Medulla oblongata (tissue), 1 donor: Measurements from ENCODE around the gene EXOSC9.
"Not testable (repeated sequence)": the region's sequence is repeated elsewhere in the genome, so short reads cannot be mapped to it uniquely, and the experiment has no call there.

ENCODE experiments used
- DNase-seq: peaks from one replicate; pipeline ENCODE4 v3.0.0-alpha.2; 2015; ENCODE audit errors: extremely low spot score

EXOSC9 gene, protein sequence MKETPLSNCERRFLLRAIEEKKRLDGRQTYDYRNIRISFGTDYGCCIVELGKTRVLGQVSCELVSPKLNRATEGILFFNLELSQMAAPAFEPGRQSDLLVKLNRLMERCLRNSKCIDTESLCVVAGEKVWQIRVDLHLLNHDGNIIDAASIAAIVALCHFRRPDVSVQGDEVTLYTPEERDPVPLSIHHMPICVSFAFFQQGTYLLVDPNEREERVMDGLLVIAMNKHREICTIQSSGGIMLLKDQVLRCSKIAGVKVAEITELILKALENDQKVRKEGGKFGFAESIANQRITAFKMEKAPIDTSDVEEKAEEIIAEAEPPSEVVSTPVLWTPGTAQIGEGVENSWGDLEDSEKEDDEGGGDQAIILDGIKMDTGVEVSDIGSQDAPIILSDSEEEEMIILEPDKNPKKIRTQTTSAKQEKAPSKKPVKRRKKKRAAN

DNA sequence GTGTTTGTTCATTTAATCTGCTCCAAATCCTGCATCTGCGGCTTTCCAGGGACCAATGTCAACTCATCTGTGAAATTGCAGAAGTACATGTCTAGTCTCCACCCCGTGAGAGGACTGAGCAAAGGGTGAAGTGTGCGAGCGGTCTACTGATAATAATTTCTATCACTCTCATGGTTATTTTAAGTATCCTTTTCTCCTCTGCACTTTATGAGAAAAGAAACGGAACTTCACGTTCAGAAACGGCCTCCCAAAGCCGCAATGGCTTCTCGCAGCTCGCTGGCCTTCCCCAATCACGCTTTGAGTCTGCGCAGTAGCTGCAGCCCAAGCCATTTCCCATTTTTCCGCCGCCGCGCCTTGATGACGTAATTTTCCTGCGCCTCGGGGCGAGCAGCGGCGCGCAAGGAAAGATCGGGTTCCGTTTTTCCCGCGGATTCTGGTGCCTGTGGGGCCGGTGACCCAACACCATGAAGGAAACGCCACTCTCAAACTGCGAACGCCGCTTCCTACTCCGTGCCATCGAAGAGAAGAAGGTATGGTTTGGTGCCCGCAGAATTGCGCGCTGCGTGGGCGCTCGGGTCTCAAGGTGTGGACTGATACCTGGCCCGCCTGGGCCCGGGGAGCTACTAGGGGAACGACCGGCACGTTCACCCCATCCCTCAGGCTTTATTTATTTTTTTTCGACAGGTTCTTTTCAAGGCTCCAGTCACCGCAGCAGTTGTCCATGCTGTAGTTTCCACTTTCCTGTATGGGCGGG is at the start of gene EXOSC9:
TSS of gene EXOSC9 (plus strand) at position 363 of the 754 bp plus-strand sequence. CDS start at position 465, 102 bp downstream.
- DNase-seq, result peak; percentile 95

DNA sequence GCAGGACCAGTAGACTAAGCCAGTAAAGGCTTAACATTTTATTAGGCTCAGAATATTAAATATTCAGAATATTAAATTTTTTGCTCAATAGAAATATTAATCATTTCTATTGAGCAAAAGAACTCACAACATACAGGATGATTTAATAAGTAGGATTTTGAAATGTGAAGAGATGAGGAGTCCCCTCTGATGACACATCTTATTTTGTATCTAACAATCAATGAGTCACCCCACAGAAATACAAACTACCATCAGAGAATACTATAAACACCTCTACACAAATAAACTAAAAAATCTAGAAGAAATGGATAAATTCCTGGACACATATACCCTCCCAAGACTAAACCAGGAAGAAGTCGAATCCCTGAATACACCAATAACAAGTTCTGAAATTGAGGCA is 49.0 kb upstream of the EXOSC9 start:
- not testable (repeated sequence) for DNase-seq

DNA sequence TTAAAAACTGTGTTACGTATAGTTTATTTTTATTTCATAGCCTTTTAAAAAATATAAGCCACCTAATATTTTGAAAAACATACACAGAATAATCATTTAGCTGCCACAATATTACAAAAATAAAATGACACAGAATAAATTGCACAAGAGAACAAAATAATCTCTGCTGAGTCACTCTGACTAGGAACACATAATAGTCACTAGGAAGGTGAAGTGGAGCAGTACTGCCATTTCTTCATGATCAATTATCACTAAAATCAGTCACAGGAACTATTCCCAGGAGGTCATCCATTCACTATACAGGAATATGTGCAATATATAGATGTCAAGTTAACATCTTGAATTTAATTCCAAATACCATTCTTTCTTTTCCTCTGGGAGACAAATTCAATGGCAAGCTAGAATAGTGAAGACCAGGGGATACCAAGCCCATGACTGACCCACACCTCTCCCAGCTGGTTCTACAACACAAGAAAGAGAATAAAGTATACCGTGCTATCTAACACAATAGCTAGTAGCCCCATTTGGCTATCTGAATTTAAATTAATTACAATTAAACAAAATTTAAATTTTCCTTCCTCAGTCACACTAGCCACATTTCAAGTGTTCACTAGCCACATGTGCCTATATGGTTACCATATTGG is 42.1 kb upstream of the EXOSC9 start:
- DNase-seq, result no peak

DNA sequence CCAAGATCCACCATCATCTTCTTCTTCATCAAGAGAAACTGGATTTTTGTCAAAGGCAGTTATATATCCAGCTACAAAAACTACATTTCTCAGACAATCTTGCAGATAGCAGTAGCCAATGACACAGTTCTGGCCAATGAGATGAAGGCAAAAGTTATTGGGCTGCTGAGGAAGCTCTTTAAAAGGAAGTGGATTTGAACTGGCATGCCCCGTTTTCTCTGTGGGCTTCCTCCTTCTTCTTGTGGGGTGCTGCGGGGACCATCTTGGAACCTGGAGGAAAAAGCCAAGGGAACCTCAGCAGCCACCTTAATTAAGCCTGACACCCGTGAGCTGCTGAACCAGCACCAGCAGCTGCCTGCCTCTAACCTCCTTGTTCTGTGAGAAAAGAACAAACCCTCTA is 40.9 kb upstream of the EXOSC9 start:
- no peak for DNase-seq

DNA sequence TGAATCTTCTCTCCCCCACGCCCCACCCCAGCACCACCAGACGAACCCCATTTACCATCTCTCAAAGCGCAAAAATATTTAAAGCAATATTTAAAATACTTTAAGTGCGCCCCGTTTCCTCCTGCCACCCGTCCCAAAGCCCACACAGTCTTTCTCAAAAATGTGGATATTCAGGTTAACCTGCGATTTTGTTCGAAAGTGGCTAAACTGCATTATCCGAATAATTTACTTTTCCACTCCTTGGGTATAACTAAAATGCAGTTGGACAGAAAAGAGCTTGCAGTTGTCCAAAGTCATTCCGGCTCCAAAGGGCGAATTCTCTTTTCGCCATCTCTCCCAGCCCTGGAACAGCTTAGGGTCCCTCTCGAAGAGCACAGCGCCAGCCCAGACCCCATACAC is 36.8 kb upstream of the EXOSC9 start:
- DNase-seq, result no peak

DNA sequence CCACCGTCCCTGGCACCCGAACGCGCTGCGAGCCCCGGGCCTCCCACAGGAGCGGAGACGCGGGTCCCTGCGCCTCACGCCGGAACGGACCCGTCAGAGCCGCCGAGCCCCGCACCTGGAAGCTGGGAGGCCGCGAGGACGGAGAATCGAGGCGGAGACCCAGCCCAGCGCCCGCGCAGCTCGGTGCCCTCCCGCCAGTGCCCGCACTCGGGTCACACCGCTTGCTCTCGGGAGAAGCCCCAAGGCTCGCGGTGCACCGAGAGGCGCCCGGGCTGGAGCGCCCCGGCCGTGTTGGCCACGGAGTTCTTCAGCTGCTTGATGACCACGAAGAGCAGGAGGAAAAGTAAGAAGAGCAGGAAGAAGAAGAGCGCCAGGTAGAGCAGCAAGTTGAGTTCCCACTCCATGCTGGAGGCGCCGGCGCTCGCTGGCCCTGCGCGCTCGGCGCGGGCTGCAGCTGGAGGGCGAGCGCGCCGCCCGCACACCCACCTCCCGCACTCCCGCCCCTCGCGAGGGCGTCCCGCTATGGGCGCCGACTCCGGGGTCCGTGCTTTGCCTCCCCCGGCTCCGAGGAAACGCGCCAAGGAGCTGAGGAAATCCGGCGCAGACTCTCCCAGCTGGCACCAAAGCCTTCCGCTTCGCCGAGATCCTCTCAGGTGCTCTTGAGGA is 36.3 kb upstream of the EXOSC9 start, which contains the start of gene SMIM43:
TSS of gene SMIM43 (minus strand) at position 463 of the 666 bp plus-strand sequence. CDS start at position 404, 59 bp downstream.
- no peak for DNase-seq

DNA sequence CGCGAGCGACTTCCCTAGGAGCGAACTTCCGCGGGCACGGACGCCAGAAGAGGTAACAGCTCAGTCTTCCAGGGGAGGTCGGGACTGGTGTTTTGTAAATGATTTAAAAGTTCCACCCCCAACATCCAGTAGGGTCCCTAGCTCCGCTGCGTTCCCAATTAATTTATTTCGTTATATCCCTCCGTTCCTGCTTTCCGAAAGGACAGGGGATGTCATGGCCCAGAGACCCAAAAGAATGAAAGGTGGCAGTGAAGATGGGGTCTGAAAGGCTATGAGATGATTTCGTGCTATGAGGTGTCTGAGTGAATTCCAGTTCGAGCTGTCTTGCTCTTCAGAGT is 35.8 kb upstream of the EXOSC9 start:
- DNase-seq, result no peak

DNA sequence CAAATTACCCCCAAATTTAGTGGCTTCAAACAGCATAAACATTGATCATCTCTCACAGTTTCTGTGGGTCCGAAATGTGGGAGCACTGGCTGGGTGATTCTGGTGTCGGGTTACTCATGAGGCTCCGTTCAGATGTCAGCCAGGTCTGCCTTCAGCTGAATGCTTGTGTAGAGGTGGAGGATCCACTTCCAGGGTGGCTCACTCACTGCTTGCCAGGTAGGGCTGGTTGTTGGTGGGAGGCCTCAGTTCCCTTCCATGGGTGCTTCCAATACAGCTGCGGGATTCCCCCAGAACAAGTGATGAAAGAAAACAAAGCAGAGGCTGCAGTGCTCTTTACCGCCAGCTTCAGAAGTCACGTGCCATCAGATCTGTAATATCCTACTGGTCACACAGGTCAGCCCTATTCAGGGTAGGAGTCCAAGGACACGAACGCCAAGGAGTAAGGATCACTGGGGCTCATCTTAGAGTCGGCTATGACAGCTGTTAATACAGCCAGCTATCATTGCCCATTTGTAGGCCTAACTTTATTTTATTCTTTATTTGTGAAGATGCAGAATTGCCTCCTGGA is 35.1 kb upstream of the EXOSC9 start:
- no peak for DNase-seq

DNA sequence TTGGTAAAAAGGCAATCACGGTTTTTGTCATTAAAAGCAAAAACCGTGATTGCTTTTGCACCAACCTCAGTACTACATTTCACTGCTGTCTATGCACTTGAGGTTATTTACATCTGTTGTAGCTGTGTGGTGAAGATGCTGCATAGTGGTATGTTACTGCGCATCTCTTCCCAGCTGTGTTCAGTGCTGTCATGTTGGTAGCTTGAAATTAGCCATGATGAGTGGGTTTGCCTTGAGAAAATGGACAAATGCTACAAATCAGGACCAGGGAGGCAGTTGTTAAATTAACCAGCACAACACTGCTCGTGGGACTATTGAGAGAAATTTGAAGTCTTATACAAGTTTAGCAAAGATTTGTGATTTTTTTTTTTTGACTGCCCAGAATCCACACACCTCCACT is 34.0 kb upstream of the EXOSC9 start:
- DNase-seq, result no peak

DNA sequence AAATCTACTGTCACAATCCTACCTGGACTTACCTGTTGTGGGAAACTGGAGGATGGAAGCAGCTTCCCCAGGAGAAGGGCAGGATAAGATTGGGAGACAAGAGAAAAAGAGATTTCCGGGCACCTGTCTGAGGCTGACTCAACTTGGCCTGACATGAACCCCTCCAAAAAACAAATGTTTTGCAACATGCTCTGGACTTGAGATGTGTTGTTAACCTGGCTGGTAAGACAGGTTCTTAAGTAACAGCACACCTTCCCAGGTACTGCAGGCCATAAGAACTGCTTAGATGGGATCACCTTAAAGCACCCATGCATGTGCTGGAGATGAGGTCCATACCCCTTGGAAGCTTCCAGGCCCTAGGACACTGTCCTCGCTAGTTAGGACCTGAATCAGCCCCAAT is 31.8 kb upstream of the EXOSC9 start:
- DNase-seq, result no peak

DNA sequence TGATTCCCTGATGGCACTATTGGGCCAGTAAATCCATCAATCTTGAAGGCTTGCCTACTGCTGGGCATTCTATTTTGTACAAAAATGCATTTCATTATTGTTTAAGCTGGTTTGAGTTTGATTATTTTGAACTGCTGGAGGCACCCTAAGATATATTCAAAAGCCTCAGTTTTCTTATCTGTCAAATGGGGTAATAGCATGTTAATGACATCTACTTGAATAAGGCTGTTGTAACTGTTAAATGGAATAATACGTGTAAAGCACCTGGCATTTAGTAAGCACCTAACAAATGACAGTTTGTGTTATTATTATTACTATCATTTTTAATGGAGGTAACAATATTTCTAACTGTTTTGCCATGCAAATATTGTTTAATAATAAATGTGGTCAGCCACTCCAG is 29.3 kb upstream of the EXOSC9 start:
- DNase-seq, result no peak

DNA sequence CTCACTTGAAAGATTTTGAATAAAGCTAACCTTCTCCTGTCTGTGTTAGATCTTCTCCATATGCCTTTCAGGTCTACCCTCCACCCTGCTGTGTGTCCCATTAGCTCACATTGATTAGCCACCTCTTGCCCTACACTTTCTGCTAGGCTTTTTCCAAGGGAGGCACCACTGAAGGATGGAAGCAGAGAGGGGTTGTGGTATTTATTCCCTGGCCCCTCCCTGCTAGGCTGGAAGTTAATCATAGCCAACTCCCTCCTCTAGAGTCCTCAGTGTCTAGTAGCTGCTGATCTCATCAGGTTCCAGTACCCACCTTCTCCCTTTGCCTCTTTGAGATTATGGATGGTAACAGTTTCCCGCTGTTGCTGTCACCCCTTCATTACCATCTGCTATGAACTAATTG is 27.2 kb upstream of the EXOSC9 start:
- no peak for DNase-seq

DNA sequence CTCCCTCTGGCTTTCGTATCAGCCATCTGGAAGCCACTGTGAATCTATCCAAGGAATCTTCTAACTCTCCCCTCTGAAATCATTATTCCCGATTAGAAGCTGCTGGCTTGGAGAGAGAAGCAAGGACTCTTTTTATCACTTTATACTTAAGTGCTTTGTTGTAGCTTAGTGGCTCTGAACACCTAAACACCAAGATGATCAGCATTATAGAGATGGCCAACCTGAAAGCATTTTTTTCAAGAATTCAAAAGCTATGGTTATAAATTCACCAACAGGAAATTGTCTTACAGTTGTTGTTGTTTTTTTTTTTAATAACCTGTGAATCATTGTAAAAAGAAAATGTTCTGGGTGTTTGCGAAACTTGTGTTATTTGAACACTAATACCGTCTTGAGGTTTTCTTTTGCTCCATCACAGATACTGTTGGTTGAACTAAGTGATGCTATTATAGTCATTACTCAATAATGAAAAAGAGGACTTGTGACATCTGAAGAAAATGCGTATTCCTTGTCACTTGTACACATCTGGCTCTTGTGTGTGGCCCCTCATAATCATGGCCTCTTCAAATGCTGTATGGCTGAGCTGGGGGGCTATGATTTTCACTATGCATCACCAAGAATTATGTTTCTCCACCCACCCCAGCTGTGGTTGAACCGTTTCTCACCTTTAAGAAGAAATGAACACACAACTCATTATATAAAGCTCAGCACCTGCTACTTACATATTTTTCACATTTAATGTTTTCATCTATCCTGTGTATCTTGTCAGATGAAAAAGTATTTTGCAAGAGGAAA is 24.3 kb upstream of the EXOSC9 start:
- no peak for DNase-seq

DNA sequence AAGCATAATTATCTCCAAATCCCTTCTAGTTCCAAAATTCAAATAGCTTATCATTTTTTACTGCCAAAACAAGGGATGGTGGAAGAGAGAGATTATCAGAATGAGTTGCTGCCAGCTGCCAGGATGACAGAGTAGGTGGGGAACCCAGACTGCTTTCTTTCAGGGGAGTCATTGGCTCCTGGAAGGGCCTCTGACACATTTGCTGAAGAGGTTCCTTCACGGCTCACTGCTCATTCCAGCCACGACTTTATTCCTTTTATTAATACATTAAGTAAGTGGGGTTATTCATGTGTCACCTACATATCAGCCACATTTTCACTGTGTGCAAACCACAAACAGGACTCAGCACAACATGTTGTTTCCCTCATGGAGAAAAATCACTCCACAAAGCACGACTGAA is 23.5 kb upstream of the EXOSC9 start:
- DNase-seq, result no peak

DNA sequence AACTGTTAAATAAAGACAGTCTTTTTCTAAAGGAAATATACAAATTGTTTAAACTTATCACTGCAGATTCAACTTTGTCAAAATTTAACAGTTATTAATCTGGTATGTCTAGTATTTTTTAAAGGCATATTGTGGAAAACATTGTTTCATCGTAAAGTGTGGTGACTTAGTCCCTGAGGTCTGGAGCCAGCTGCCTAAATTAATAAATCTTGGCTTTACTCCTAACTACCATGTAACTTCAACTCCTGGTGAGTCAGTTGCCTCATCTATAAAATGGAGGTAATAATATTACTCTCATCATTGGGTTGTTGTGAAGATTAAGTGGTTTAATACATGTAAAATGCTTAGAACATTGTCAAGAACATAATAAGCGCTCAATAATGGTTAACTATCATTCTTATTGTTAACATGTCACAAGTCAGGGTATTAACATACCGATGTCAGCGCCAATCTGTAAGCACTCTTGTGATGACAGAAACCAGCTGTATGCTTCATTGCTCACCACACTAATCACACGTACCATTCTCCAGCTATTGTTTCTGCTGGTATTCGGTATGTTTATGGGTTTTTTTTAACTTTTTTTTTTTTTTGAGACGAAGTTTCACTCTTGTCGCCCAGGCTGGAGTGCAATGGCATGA is 22.0 kb upstream of the EXOSC9 start:
- no peak for DNase-seq

DNA sequence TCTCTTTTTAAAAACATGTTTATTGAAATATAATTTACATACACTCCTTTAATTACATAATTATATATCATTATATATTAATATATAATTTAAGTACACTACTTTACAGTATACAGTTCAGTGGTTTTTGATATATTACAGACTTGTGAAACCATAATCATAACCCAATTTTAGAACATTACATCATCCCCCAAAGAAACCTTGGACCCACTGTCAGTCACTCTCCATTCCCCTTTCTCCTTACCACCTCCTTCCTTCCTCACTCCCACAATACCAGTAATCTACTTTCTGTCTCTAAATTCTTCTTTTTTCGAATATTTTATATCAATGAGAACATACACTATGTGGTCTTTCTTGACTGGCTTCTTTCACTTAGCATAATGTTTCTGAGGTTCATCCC is 17.9 kb upstream of the EXOSC9 start:
- DNase-seq, result no peak

DNA sequence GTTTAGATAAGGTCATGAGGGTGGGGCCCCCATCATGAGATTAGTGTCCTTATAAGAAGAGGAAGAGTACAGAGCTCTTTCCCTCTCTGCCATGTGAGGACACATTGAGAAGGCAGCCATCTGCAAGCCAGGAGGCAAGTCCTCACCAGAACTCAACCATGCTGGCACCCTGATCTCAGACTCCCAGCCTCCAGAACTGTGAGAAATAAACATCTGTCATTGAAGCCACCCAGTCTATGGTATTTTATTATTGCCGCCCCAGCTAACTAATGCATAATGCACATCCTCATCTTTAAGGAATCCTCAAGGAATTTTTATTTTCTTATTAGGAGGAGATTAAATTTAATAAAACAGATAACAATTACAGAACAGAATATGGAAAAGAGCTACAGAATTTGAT is 16.7 kb upstream of the EXOSC9 start:
- no peak for DNase-seq

DNA sequence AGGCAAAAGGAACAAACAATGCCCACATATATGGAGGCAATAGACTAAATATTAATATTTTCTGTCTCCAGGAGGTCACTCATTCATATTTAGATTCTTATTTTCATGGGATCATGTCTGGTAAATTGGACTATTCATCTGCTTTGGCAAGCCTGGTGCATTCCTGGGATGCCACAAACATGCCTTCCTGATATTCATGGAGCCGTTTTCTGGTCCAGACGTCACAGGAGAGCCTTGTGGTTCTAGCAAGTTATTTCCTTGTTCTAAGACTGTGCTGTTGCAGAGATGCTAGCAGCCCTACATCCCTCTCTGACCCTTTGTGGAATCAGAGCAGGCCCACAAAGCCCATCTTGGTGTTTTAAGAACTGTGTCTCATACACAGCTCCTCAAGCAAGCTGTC is 16.1 kb upstream of the EXOSC9 start:
- DNase-seq, result no peak

DNA sequence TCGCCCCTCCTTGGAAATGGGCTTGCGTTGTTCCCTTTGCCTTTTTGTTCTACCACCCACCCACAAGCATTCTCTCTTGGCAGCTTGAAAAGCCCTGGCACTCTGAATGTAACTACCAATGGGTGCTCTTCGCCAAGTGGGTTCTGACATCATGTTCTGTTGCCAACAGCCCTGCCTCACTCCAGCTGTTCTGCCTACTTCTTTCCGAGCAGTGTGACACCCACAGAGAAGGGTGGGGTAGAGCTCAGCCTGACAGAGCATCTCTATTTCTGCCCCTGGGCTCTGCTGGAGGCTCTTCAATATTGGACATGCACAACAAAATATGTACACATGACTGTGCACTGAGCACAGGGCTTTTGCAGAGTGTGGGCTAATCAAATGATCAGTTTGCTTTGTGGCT is 15.6 kb upstream of the EXOSC9 start:
- DNase-seq, result no peak

DNA sequence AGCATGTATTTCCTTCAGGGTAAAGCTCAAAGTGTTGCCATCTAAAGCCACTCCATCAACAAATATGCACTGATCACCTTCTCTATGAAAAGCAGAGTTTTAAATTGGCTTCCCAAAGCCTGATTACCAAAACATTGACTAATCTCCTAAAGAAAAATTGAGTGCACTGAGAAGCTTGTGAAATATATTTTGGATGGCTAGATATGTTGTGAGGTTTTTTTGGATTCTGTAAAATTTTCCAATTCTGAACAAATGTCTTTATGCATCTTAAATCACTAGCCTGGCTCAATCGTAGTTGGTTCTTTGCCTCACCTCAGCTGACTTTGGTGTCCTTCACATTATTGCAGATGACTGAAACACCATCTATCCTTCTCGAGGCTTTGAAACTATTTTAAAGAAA is 14.9 kb upstream of the EXOSC9 start:
- no peak for DNase-seq
